Myocyte (in vitro differentiated cells): ENCODE measurements around the gene PPARG. TPM values are rescaled to one million over a fixed set of nuclear protein-coding genes. Genes with fewer than 3 reads are reported as not detected.

Experiments
- DNase-seq: peaks from one replicate; pipeline ENCODE4 v3.0.0-alpha.2; 2012; ENCODE audit warnings: low read depth
- total RNA-seq: library from RNA; depleted of rRNA; stranded (reverse); fragments of >200 nt; gene quantifications from 2 replicates; pipeline ENCODE4 v1.2.3, GENCODE V29; 2014

The PPARG gene
- total RNA-seq, 1 donor from 2014 or later = 1.2 TPM

DNA sequence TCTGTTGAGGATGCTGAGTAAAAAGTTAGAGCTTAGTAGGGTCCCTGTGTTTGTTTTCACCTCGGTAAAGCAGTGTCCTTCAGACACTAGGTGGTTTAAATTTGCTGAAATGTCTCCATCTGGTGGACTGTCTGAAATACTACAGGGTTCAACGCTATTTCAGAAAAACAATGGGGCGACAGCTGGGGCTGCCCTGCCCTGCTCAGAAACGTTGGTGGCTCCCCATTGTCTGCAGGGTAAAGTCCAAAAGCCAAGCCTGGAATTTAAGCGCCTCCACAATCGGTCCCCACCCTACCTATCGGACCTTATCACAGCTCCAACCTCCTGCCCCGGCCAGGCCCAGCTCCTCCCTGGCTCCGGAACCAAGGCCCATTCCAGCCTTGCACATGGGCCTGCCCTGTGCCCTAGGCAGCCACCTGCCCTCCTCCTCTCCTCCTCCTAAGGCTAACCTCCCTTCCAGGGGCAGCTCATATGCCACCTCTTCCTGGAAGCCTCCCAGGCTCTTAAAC is 191.1 kb downstream of the PPARG start:
- DNase-seq = peak; percentile 82

DNA sequence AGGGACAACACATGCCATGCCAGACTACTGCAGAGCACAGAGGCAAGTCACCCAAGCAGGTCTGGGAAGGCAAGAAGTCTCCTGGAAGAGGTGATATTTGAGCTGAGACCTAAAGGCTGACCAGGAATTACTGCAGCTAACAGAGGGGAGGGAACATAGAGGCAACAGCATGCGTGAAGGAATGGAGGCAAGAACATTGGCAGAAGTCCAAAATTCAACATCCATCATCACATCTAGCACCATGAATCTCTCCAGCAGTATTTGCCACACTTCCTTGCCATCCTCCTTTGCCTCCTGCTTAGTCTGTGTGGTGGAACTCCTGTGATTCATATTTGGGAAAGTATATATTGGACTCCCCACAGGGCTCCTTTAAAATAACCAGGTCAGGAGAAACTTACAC is 194.5 kb downstream of the PPARG start:
- no peak for DNase-seq

DNA sequence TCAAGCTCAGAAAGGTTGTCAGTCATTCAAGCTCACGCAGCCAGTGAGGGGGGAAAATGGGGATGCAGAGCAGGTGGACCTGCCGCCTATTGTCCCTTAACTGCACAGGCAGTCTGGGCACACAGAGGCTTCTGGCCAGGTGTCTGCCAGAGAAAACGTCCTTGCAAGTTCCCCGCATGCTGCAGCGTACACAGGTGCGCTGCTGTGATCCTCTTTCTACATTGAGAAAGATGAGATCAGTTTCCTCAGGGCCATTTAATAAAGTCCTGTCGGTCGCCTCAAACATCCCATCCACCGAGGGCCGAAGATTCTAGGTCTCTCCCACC is 195.0 kb downstream of the PPARG start:
- DNase-seq = no peak

Other genes with a start within 250 kb of the PPARG start
- 0.42 and 0.62 TPM in 2 replicates for gene TIMP4, start 130.2 kb upstream of the PPARG start, total RNA-seq
- 14.1 and 25.3 TPM in 2 replicates for gene TSEN2, start 195.4 kb downstream of the PPARG start, total RNA-seq